ENCODE measurements around the gene NCOA7.

NCOA7 gene

DNA sequence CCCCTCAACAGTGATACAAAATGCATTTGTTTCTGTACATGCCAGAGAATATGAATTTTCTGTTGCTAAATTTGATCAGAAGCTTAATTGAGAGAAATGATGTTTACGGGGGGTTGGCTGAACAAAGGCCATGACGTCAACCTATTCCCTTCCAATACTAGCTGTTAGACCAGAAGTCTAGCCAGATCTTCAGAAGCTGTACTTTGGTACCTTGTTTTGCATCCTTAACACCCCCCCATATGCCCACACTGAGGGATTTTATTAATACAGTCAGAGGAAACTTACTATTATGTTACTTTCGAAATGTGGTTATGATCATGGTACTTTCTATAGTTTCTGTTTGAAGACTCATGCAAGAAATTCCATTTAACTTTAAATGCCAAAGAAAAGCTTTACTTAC, 3.1 kb downstream of the NCOA7 start:
- TF ChIP-seq, protein P1, sequence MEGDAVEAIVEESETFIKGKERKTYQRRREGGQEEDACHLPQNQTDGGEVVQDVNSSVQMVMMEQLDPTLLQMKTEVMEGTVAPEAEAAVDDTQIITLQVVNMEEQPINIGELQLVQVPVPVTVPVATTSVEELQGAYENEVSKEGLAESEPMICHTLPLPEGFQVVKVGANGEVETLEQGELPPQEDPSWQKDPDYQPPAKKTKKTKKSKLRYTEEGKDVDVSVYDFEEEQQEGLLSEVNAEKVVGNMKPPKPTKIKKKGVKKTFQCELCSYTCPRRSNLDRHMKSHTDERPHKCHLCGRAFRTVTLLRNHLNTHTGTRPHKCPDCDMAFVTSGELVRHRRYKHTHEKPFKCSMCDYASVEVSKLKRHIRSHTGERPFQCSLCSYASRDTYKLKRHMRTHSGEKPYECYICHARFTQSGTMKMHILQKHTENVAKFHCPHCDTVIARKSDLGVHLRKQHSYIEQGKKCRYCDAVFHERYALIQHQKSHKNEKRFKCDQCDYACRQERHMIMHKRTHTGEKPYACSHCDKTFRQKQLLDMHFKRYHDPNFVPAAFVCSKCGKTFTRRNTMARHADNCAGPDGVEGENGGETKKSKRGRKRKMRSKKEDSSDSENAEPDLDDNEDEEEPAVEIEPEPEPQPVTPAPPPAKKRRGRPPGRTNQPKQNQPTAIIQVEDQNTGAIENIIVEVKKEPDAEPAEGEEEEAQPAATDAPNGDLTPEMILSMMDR (IDR thresholded peaks at IDR 0.05) = no peak
- TF ChIP-seq ZFX (IDR thresholded peaks at IDR 0.05; ENCODE audit: borderline replicate concordance) = no peak
- no peak overlapping the region for H3K27ac ChIP-seq

DNA sequence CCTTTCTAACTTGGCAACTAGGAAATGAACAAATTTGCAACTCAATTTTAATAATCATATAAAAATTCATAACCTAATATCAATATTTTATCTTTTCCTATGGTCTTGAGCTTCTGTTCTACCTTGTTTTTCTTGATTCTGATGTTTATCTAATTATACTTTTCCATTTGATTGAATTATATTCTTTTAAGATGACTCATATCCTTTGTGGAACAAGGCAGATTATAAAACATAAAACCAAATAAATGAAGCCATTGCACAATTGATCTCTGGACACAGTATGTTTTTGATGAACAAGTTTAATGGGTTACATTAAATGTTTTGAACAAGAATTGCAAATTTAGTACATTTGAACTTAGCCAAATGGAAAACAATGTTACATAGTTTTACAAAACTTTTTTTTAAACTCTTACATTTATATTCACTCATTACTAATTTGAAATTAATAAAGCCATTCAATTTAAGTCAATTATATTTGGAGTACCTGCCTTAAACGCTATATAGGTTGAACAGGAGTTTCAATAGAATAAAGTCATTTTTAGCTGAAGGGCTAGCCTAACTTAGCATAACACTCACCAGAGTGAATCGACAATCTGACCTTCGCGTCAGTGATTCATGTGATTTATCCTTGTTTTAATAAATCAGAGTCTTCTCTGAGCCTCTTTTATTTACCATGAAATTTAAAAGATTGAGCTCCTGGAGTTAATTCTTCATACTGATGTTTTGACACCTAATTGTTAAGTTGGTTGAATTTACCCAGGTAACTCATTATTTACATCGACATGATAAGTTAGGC, 3.8 kb downstream of the NCOA7 start:
- H3K27ac ChIP-seq = no peak overlapping the region
- TF ChIP-seq, protein P1 (IDR thresholded peaks at IDR 0.05) = no peak
- TF ChIP-seq ZFX (IDR thresholded peaks at IDR 0.05; ENCODE audit: borderline replicate concordance) = no peak

DNA sequence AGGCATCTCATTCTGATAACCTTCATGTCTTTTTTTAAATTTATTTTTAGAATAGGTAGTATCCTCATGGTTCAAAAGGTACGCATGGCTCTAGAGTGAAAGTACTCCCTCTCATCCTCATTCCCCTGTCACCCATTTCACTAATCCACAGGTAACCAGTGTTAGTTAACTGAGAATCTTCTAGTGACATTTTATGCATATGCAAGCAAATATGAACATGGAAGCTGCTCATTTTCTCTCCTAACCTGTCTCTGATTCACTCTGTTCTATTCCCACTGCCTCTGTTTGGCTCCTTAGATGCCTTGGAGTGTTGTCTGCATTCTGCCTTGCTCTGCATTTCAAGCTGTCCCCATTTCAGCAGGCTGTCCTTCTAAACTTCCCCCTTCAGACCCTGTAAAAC, 4.5 kb downstream of the NCOA7 start:
- TF ChIP-seq, protein P1 (IDR thresholded peaks at IDR 0.05) = no peak
- TF ChIP-seq ZFX (IDR thresholded peaks at IDR 0.05; ENCODE audit: borderline replicate concordance) = no peak
- no peak overlapping the region for H3K27ac ChIP-seq

DNA sequence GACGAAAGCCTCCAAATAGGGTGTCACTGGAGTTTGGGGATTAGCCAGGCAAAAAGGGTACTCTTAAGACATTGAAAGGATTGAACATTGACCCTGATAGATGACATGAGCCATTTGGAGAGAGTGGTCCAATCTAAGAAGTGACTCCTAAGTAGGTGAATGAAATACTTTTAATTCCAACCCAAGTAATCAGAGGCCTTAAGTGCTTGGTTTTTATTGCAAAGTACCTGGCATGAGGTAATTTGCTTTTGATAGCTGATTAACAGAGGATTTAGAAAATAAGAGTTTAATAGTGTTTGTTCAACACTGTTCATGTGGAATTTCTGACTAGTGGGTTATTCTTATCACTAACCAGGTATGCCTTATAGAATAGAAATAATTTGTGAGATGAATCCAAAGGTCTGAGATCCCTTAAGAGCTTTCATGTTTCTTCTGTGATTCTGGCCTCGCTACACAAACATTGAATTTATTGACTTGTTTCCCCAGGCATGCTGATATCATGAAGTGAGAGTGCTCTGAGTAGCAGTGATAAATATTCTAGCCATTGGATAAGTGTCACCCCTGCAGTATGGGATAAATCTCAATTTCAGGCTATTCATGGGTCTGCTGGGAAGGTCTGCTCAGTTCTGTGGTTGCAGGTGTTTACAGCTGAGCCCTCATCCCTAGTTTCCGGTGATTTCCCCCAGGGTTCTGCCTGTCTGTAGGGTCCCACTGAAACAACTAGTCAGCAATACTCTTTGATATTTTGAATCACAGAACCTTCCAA, 6.5 kb downstream of the NCOA7 start:
- H3K27ac ChIP-seq = no peak overlapping the region
- TF ChIP-seq, protein P1 (IDR thresholded peaks at IDR 0.05) = no peak

DNA sequence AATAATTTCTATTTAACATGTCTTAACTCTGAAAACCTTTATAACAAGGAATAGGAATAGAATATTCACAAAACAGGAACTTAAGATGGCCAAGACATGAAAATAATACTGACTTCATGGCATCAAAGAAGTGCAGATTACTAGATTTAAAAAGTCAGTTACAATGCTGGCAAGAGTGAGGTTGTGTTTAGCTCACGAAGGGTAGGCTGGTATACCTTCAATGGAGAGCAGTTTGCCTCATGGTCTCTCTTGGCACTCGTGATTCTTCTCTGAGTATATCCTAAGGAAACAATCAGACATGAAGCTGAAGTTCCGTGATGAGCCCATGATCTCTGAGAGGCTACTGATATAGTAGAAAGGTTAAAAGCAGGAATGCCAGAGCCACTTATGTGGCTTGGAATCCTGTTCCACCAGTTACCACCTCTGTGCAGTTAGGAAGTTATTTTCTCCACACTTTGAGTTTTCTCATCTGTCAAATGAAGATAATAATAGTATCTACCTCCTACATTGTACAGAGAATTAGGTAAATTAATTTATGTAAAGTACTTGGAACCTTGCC, 7.2 kb downstream of the NCOA7 start:
- TF ChIP-seq, protein P1 (IDR thresholded peaks at IDR 0.05) = no peak
- H3K27ac ChIP-seq = no peak overlapping the region

DNA sequence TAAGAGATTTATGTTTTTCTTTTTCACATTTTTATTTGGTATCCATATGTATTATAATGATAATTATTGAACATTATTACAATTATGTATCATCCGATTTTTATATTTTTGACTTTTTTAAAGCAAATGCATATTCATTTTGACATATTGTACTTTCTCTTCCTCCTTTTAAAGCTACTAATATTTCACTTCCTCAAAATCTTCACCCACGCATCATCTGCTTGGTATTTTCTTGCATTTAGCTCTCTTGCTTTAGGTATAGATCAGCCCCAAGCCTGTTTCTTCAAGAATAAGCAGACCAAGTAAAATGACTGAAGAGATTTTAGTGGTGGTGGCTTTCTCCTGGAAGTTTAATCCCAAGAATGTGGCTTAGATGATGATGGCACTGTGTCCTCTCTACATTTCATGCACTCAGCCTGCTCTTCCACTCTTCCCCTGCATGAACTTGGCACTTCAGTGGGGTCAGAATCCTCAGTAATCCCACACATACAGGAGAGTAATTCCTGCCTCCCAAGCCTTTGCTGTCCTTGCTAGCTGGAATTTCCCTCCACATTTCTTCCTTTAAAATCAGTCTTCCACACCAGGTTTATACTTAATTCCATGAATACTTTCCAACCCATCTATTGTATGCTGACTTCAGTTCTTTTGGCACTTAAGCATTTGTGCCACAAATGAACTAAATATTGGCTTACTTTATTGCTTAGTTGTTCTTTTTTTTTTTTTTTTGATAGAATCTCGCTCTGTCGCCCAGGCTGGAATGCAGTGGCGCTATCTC, 8.2 kb downstream of the NCOA7 start:
- H3K27ac ChIP-seq = no peak overlapping the region
- TF ChIP-seq, protein P1 (IDR thresholded peaks at IDR 0.05) = no peak

Data from 22Rv1 (cell line).